IPS-20b (cell line): ENCODE results near the gene NCAM2.

Source experiments
- H3K27ac ChIP-seq: one replicate; pipeline ENCODE4 v1.5.1; 2013; ENCODE audit warnings: low read length
- H3K27me3 ChIP-seq: 2 replicates; pipeline ENCODE4 v1.6.1; 2013; ENCODE audit warnings: mild to moderate bottlenecking, low read length, inconsistent platforms; ENCODE audit not compliant: insufficient read depth
- H3K36me3 ChIP-seq: 2 replicates; pipeline ENCODE4 v1.6.1; 2013; ENCODE audit warnings: low read depth, mild to moderate bottlenecking, inconsistent platforms, low read length, moderate library complexity; ENCODE audit not compliant: insufficient read depth
- H3K4me1 ChIP-seq: 2 replicates; pipeline ENCODE4 v1.6.1; 2013; ENCODE audit warnings: mild to moderate bottlenecking, control low read depth, inconsistent platforms, low read length, moderate library complexity; ENCODE audit not compliant: insufficient read depth
- H3K4me3 ChIP-seq: 2 replicates; pipeline ENCODE4 v1.5.1; 2013; ENCODE audit warnings: mild to moderate bottlenecking, low read length, inconsistent platforms
- H3K9ac ChIP-seq: 2 replicates; pipeline ENCODE4 v1.6.1; 2013; ENCODE audit warnings: low read depth, mild to moderate bottlenecking, inconsistent platforms, low read length, moderate library complexity
- H3K9me3 ChIP-seq: 2 replicates; pipeline ENCODE4 v1.6.1; 2013; ENCODE audit warnings: mild to moderate bottlenecking, low read depth, low read length, inconsistent platforms; ENCODE audit not compliant: insufficient read depth

NCAM2 gene

DNA sequence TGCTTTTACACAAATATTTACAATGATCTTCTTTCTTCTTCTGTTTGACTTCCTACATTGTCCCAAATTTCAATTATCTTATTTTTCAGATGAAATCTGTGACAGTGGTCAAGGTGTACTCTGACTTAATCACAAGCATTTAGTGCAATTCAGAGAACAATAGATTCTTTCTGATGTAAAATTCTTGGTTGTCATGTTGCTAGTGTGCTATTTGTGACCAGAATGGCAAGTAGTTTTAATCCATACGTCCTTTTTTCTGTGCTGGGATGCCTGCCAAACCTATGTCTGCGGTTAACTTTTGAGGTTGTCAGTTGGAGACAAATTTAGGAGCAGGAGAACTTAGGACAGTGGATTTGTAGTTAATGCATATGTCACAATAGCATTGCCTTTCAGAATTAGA, 31.0 kb downstream of the NCAM2 start:
- H3K27me3 ChIP-seq: no peaks in the 10 kb centered on the region
- no peaks in the 10 kb centered on the region for H3K36me3 ChIP-seq
- no peak overlapping the region for H3K9ac ChIP-seq
- no peaks in the 10 kb centered on the region for H3K9me3 ChIP-seq
- no peak overlapping the region for H3K27ac ChIP-seq
- no peak overlapping the region for H3K4me3 ChIP-seq
- H3K4me1 ChIP-seq: peaks cover 6% of the 10 kb centered on the region; the same call in 1 of the 2 replicates

DNA sequence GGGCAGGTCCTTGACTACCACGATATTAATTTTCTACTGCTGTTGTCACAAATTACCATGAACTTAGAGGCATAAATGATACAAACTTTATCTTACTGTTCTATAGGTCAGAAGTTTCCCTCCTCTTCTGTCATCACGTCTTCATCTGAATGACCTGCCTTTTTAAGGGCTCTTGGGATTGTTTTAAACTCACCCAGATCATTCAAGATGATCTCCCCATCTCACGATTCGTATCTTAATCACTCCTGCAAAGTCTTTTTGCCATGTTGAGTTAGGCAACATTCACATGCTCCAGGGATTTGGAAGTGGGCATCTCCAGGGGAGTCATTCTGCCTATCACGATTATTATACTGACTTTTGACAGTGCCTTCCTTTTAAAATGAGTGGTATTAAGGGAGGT, 32.1 kb downstream of the NCAM2 start:
- Histone ChIP-seq H3K27ac (no peak overlapping the region), H3K9ac (no peak overlapping the region), H3K9me3 (no peaks in the 10 kb centered on the region), H3K36me3 (no peaks in the 10 kb centered on the region), H3K4me1 (peaks cover 6% of the 10 kb centered on the region; the same call in 1 of the 2 replicates), H3K4me3 (no peak overlapping the region), H3K27me3 (no peaks in the 10 kb centered on the region)

DNA sequence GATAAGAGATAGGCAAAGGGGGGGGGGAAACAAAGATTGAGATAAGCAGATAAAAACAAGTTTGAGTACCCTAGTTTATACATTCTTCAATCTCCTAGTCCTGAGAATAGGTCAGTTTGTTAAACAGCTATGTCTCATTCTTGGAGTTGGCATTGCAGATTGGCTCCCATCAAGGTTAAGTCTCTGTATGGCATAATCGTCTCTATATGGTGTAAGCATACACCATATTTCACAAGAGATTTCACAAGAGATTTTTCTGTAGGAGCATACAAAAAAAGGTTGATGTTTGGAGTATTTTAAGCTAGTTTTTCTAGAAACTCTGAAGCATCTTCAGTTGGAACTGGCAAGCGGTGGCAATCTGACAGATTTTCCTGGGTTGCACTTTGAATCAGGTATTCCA, 35.8 kb downstream of the NCAM2 start:
- H3K4me3 ChIP-seq: no peak overlapping the region
- no peaks in the 10 kb centered on the region for H3K36me3 ChIP-seq
- H3K4me1 ChIP-seq: peaks cover 3% of the 10 kb centered on the region; the same call in 1 of the 2 replicates
- H3K9ac ChIP-seq: no peak overlapping the region
- no peak overlapping the region for H3K27ac ChIP-seq
- H3K9me3 ChIP-seq: no peaks in the 10 kb centered on the region
- H3K27me3 ChIP-seq: no peaks in the 10 kb centered on the region

DNA sequence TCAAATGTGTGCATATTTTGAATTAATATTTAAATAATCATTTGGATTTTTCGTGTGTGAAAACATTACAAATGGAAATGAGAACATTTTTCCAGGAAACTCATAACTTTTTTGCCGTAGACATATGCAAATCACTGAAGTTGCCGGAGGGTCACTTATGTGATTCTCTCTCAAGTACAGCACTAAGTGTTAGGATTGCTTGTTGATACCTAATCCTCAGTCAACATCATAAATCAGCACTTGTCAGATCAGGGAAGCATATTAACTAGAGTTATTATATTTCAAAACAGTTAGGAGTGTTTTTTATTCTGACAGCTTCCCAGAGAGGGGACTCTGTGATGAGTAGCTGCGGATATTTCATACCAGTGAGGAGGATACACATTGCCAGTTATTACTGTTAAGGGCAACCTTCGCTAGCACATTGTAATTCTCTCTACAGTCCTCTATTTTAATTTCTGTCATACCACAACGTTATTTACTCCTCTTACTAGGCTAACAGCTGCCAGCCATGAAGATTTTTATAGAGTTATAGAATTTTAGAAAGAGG, 41.5 kb downstream of the NCAM2 start:
- no peaks in the 10 kb centered on the region for H3K4me1 ChIP-seq
- H3K4me3 ChIP-seq: no peak overlapping the region
- no peaks in the 10 kb centered on the region for H3K36me3 ChIP-seq
- no peaks in the 10 kb centered on the region for H3K9me3 ChIP-seq
- H3K9ac ChIP-seq: no peak overlapping the region
- no peak overlapping the region for H3K27ac ChIP-seq
- H3K27me3 ChIP-seq: no peaks in the 10 kb centered on the region

- Histone ChIP-seq H3K9ac (peak overlapping the region; percentile 44; the same call in 1 of the 2 replicates), H3K4me1 (peaks cover 23% of the 10 kb centered on the region), H3K27me3 (no peaks in the 10 kb centered on the region), H3K9me3 (no peaks in the 10 kb centered on the region), H3K27ac (peak overlapping the region; percentile 79), H3K36me3 (no peaks in the 10 kb centered on the region), H3K4me3 (peak overlapping the region; percentile 38; the same call in 1 of the 2 replicates)
Measured at GRCh38 chr21:21045518-21045917, 47.3 kb downstream of the NCAM2 start.

DNA sequence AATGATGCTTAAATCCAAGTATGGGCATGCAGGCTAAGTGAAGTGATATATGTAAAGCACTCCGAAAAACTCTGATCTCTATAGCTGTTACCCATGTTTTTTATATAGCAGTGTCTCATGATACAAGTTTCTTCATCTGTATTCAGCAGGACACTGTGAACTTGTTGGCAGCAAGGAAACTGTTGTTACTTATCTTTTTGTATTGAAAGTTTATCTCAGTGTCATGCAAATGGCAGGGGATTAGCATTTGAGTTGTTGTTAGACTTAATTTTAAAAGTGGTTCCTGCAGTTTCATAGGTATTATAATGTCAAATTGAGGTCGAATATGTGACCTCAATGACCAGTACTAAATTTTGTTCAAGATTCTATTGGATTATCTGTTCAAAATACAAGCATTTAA, 47.9 kb downstream of the NCAM2 start:
- Histone ChIP-seq H3K9ac (peak overlapping the region; percentile 44; the same call in 1 of the 2 replicates), H3K4me3 (peak overlapping the region; percentile 38; the same call in 1 of the 2 replicates), H3K36me3 (no peaks in the 10 kb centered on the region), H3K9me3 (no peaks in the 10 kb centered on the region), H3K4me1 (peaks cover 23% of the 10 kb centered on the region), H3K27me3 (no peaks in the 10 kb centered on the region), H3K27ac (peak overlapping the region; percentile 79)

- no peak overlapping the region for H3K9ac ChIP-seq
- peaks cover 20% of the 10 kb centered on the region for H3K4me1 ChIP-seq
- no peak overlapping the region for H3K4me3 ChIP-seq
- no peaks in the 10 kb centered on the region for H3K27me3 ChIP-seq
- no peak overlapping the region for H3K27ac ChIP-seq
- H3K9me3 ChIP-seq: no peaks in the 10 kb centered on the region
- no peaks in the 10 kb centered on the region for H3K36me3 ChIP-seq
Measured at GRCh38 chr21:21051109-21052055, 53.2 kb downstream of the NCAM2 start.

DNA sequence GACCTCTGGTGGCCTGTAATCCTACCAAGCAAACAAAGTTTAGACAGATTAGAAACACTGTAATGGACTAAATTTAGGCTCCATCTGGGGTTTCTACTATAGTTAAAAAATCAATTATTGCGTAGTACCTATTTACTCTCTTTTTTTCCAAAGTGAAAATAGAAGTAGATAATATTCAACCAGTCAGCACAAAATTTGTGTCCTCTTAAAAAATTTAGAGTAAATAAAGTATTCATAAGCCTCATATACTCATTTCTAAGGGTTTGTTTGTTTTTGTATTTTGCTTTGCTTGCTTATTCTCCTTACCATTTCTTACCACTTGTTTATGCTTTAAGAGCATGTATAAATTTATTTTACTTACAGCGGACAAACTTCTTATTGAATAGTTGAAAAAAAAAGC, 54.5 kb downstream of the NCAM2 start:
- no peaks in the 10 kb centered on the region for H3K27me3 ChIP-seq
- no peak overlapping the region for H3K4me3 ChIP-seq
- no peak overlapping the region for H3K27ac ChIP-seq
- H3K9ac ChIP-seq: no peak overlapping the region
- H3K4me1 ChIP-seq: peaks cover 14% of the 10 kb centered on the region; the same call in 1 of the 2 replicates
- H3K36me3 ChIP-seq: no peaks in the 10 kb centered on the region
- H3K9me3 ChIP-seq: no peaks in the 10 kb centered on the region

- Histone ChIP-seq H3K9me3 (no peaks in the 10 kb centered on the region), H3K4me1 (peaks cover 26% of the 10 kb centered on the region; the same call in 1 of the 2 replicates), H3K9ac (no peak overlapping the region), H3K27ac (no peak overlapping the region), H3K36me3 (no peaks in the 10 kb centered on the region), H3K27me3 (no peaks in the 10 kb centered on the region), H3K4me3 (peak overlapping the region; percentile 35; the same call in 1 of the 2 replicates)
Measured at GRCh38 chr21:21057349-21058062, 59.3 kb downstream of the NCAM2 start.

DNA sequence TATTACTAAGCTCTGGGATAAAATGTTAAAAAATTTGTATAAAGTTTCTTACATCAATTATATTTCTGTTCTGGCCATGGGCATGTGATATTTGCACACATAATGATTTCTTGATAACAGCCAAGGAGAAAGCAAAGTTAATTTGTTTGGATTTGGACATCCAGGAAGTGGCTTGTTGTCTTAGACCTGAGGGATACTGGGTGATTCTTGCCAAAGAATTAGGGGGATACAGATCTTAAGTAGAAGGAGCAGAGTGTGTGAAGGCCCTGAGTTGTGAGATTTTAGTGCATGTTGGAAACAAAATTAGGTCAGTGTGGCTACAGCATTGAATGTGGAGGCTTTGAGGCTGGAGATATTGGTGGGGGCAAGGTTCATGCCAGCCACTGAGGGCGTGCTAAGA, 65.6 kb downstream of the NCAM2 start:
- no peak overlapping the region for H3K4me3 ChIP-seq
- no peak overlapping the region for H3K9ac ChIP-seq
- no peaks in the 10 kb centered on the region for H3K27me3 ChIP-seq
- no peaks in the 10 kb centered on the region for H3K9me3 ChIP-seq
- H3K36me3 ChIP-seq: no peaks in the 10 kb centered on the region
- no peak overlapping the region for H3K27ac ChIP-seq
- peaks cover 1% of the 10 kb centered on the region; the same call in 1 of the 2 replicates for H3K4me1 ChIP-seq

- Histone ChIP-seq H3K9me3 (no peaks in the 10 kb centered on the region), H3K27me3 (no peaks in the 10 kb centered on the region), H3K4me1 (no peaks in the 10 kb centered on the region), H3K27ac (no peak overlapping the region), H3K4me3 (no peak overlapping the region), H3K36me3 (no peaks in the 10 kb centered on the region), H3K9ac (no peak overlapping the region)
Measured at GRCh38 chr21:21064353-21064752, 66.1 kb downstream of the NCAM2 start.
